ENCODE results near the gene MAGEF1.

DNA sequence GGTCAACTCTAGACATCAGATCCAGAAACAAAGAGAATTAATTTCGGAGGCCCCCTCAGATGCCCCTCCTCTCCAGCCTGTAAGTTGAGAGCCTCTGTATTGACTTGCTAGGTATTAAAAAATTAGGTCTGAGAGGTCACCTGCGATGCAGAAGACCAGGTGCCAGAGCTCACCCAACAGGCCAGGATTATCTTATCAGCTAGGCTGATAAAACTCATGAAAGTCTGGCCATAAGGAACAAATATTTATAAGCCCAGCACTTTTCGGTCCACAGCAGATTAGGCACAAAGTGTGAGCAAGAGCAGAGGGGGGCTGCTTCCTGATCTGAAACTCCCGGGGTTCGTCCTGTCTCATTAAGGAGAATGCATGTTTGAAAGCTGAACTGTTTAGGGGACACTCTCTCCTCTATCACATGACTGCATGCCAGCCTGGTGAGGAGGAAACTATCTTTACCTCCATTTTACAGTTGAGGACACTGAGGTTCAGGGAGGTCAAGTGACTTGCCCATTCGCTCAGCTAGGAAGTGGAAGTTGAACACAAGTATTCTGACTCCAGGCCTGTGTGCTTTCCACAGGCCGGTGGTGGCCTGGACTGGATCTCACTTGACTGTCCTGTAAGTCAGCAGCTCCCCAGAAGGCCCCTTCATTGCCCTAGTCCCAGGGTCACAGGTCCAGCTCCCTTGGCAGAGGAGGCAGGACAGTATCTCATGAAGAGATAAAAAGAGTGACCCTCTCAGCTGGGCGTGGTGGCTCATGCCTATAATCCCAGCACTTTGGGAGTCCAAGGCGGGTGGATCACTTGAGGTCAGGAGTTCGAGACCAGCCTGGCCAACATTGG, 39.6 kb upstream of the MAGEF1 start:
- TF ChIP-seq, protein P1, sequence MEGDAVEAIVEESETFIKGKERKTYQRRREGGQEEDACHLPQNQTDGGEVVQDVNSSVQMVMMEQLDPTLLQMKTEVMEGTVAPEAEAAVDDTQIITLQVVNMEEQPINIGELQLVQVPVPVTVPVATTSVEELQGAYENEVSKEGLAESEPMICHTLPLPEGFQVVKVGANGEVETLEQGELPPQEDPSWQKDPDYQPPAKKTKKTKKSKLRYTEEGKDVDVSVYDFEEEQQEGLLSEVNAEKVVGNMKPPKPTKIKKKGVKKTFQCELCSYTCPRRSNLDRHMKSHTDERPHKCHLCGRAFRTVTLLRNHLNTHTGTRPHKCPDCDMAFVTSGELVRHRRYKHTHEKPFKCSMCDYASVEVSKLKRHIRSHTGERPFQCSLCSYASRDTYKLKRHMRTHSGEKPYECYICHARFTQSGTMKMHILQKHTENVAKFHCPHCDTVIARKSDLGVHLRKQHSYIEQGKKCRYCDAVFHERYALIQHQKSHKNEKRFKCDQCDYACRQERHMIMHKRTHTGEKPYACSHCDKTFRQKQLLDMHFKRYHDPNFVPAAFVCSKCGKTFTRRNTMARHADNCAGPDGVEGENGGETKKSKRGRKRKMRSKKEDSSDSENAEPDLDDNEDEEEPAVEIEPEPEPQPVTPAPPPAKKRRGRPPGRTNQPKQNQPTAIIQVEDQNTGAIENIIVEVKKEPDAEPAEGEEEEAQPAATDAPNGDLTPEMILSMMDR (IDR thresholded peaks at IDR 0.05) = no peak
- no peak for TF ChIP-seq POLR2AphosphoS5 (IDR thresholded peaks at IDR 0.05)
